HG03571 (cell line): Measurements from ENCODE around the gene ATP6V1F.

Source experiments
- ATAC-seq: cut with Tn5 transposase; IDR thresholded peaks from one replicate; pipeline ENCODE4 v1.9.1; 2021; ENCODE audit not compliant: unreplicated experiment

Gene ATP6V1F, protein sequence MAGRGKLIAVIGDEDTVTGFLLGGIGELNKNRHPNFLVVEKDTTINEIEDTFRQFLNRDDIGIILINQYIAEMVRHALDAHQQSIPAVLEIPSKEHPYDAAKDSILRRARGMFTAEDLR

DNA sequence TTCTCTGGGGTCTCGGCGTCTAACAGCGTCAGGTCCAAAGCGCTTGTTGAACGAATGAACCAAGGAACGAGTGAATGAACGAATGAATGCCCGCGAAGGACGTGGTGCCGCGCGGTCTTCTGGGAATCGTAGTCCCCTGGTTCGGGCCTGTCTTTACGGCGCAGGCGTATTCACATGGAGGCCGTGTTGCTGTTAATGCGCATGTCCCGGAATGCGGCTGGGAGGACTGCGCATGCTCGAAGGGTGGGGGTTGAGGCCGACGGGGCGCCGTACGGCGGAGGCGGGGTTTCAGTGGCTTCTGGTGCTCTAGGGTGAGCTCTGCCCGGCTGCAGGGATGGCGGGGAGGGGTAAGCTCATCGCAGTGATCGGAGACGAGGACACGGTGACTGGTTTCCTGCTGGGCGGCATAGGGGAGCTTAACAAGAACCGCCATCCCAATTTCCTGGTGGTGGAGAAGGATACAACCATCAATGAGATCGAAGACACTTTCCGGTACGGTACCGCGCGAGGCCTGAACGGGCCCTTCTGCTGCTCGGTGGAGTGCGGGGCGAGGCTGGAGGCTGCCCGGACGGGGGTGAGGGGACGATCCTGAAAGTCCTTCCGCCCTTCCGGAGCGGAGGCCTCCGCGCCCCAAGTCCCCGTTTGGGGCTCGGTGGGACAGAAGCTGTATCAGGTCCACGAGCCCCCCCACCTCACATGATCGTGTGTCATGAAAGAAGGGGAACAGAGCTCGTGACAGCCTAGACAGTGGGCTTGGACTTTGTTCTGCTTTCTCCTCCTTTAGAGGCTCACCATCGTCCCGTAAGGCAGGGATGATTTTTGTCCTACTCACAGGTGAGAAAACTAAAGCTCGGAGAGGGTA, at the start of gene ATP6V1F:
TSS of gene ATP6V1F (plus strand) at position 286 of the 862 bp plus-strand sequence. CDS start at position 335, 49 bp downstream.
- peak; percentile 77 for ATAC-seq

DNA sequence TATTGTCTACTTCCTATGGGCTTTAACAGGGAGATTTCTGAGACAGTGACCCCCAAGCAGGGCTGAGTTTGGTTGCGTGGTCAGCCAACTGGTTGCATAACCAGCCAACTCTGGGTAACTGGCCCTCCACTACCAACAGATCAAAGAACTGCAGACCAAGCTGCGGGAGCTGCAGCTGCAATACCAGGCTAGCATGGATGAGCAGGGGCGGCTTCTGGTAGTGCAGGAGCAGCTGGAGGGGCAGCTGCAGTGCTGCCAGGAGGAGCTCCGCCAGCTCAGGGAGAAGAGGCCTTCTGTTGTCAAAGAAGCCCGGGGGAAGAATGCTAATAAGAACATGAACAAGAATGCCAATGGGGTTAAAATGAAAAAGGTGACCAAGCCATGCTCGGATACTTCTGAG, 48.2 kb upstream of the ATP6V1F start:
- no peak for ATAC-seq

DNA sequence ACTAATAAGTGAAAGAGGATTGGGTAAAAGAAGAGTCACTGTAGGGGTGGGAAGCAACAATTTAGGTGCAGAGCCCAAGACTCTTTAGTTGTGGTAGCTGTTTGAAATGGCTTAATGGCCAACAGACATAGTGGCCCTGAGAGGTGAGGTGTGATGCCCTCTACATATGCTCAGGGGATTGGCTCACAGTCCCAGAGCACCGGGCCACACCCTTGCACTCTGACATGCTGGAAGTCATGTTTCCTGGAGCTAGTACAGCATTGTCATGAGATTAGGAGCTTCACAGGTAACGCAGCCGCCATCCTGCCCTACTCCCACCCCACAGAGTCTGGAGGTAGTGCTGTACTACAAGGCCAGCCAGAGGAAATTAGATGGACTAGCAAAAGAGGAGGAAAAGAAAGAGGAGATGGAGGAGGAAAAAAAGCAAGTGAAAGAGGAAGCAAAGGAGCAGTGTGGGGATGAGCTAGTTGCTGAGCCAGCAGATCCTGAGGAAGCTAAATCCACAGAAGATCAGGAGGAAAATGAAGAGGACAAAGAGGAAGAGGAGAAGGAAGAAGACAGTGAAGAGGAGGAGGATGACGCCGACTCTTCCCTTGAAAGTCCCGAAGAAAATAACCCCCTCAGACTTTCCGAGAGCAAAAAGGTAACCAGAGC, 47.2 kb upstream of the ATP6V1F start:
- ATAC-seq = no peak

DNA sequence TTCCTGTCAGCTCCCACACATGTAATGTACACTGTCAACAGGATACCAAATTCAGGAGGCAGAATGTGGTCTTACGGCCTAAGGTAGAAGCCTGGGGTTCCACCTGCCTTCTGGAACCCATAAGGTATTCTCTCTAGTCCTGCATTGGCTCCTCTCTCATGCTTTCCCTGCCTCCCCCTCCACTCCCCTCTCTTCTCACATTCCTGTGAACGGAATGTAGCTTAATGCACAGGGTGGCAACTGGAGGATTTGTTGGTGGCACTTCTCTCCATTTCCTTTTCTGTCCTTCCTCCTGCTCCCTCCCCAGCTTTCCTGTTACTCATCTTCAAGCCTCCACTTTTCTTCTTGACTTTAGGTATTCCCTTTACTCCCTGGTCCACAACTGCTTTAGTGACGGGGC, 44.0 kb upstream of the ATP6V1F start:
- no peak for ATAC-seq

DNA sequence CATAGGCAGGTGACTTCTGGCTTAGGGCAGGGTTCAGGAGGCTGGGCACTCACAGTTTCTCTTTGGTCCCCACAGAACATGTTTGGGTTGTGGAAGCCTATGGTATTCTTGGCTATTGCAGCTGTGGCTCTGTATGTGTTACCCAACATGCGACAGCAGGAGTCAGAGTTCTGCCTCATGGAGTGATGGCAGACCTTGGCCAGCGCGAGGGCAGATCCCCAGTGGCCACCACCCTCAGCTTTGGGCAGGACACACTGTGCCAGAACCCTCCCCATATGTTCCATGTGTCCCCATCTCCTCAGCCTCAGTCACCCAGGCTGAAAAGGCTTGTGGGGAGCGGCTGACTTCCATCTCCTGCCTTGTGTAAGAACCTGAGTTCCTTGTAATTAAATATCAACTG, 40.9 kb upstream of the ATP6V1F start:
- ATAC-seq = no peak

DNA sequence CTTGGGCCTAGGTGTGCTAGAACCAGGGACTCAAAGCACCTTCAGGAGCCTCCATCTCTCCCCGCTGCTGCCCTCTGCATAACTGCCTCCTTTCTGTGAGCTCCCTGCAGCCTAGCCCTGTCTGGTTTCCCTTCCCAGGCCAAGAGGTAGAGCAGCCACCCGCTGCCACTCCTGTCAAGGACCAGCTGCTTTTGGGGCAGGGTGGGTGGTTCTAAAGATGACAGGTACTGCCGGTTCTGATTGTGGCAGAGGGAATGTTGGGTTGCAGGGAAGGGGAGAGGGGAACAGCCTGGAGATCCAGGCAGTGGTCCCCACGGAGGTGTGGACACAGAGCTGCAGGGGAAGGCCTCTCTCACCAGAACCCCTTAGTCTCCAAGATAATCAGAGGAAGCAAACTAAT, 36.1 kb upstream of the ATP6V1F start:
- no peak for ATAC-seq

DNA sequence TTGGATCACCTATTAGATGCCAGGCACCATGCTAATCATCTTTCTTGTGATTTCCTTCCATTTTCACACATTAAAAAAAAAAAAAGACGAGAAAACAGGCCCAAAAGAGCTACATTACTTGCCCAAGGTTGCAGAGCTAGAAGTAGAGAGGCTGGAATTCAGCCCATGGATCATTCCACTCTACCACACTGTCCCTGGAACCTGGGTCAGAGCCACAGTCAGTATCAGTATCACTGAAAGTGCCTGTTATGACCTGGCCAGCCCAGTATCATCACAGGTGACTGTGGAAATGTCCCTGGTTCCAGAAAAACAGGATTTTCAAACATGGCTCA, 35.8 kb upstream of the ATP6V1F start:
- ATAC-seq = no peak

DNA sequence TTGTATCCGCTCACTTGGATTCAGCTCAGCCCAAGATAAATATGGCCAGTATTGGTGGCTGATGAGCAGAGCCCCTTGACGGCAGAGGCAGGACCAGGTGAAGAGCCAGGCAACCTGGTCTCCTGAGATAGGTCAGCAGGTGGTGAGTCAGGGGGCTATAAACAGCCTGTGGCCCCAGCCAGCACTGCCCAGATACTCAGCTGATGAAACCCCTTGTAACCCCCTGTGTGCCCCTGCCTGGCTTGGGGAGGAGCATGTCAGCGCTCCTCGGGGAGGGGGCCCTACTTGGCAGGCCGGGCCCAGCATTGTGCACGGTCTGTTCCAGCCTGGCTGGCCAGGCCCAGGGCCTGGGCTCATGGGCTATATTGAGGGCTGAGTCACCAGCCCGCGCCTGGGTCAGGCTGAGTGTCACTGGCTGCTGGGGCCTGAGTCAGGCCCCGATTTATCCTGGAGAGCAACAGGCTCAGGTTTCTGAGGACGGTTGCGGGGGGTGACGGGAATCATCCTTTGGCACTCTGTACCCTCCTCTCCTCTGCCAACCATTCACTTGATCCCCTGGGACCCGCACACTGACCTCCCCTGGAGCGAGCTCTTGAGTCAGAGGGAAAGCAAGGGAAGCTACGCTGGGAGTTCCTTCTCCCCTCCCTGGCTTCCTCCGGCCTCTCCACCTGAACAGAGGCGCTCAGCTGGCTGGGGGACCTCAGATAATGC, 35.3 kb upstream of the ATP6V1F start:
- ATAC-seq = no peak

DNA sequence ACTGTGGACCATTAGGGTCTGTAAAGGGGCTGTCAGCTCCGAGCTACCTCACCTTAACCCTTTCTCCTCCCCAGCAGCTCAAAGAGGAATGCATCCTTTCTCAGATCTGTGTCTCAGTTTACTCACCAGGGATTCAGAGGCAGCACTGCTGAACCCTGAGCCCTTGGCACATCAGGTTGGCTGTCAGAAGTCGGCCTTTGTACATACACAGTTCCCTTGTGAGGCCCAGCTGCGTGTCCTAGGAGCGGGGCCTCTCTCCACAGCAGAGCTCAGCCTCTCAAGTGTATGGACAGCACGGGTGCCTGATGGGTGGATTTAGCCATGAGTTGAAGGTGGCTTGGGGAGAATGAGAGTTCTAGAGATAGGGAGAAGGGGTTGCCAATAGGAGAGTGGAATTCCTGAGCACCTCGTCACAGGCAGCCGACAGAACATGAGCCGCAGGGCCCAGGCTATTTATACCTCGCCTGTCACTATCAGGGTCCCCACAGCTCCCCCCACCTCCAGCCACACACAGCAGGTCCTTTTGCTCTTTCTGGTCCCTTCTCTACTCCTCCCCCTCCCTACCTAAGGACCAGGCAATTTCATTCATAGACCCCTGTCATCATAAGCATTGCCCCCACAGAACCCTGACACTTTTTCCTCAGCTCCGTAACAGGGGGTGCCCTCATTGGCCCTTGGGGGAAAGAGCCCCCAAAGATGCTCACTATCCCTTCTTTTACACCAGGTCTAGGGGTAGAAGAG, 34.5 kb upstream of the ATP6V1F start:
- ATAC-seq = no peak

DNA sequence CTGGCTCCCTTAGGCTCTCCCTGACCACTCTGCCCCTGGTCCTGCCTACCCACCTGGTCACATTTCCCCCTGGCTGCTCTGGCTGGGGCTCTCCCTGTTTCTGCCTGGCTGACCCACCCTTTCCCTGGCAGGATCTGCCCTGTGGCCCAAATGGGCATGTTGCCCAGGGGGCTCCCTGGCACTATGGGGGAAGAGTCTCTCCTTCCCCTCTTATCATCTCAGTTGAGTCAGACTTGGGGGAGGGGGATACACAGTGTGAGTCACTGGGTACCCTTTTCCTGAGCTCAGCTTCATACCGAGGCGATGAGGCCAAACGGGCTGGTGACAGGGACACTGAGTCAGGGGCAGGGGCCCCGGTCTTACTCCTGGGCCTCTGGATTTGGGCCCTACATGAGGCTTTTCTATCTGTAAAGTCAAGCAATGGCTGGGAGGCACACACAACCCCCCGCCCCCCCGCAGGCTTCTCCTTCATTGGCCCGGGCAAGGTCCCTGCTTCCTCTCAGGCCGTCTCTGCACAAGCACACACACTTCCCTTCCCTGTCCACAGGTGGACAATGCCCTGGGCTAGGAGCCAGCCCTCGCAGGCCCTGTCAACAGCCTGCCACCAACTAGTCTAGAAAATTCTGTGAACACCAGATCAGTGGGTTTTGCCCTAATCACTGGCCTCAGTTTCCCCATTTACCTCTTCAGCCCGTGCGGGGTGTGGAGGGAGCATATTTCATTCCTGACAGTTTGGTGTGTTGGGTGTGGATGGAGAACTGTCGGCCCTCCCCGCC, 33.1 kb upstream of the ATP6V1F start:
- no peak for ATAC-seq

DNA sequence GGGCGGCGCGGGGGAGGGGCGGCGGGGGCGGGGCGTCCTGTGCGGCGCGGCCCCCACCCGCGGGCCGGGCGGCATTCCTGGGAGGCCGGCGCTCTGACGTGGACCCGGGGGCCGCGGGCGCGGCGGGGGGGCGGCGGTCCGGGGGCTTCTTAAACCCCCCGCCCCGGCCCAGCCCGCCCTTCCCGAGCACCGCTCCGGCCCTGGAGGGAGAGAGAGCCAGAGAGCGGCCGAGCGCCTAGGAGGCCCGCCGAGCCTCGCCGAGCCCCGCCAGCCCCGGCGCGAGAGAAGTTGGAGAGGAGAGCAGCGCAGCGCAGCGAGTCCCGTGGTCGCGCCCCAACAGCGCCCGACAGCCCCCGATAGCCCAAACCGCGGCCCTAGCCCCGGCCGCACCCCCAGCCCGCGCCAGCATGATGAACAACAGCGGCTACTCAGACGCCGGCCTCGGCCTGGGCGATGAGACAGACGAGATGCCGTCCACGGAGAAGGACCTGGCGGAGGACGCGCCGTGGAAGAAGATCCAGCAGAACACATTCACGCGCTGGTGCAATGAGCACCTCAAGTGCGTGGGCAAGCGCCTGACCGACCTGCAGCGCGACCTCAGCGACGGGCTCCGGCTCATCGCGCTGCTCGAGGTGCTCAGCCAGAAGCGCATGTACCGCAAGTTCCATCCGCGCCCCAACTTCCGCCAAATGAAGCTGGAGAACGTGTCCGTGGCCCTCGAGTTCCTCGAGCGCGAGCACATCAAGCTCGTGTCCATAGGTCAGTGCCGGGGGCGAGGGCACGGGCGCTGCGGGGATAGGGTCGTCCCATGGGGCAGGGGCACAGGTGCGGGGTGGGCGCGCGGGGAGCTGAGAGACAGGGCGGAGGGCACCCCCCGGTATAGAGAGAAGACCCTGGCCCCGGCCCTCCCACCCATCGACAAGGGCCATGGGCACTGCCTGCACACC, 32.2 kb upstream of the ATP6V1F start, which contains the start of gene FLNC:
TSS of gene FLNC (plus strand) at position 176 of the 947 bp plus-strand sequence. CDS start at position 408, 232 bp downstream.
- no peak for ATAC-seq

DNA sequence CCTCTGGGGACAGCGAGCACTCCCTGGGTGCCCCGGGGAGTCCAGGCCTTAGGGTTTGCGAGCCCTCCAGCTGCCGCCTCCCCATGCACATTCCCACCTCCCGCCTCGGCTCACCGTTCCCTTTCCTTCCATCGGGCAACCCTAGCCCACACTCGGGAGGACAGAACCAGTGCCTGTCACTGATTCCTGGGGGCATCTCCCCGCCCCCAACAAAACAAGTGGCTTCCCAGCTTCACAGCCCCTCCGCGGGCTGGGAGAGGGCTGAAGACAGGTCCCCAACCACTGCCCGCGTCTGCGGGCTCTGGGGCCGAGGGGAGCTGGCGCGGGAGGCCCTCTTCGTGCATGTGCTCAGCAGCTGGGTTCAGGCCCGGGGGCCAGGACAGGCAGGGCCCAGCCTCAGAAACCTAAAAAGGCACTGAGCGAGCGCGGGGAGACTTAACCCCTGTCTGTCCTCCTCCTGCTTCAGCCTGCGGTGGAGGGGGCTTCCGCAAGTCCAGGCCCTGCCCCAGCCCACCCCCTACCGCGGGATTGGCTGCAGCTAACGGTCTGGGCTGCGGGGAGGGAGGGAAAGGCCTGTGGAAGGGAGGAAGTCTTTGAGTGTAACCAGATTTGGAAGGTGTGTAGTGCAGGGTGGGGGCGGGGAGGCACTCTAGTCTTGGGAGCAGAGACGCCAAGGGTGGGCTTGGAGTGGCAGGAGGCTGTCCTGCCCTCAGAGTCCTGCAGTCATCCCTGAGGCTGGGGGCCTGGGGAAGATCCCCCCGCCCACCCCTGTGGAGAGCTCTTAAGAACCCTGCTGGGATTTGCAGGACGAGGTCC, 31.3 kb upstream of the ATP6V1F start:
- no peak for ATAC-seq

DNA sequence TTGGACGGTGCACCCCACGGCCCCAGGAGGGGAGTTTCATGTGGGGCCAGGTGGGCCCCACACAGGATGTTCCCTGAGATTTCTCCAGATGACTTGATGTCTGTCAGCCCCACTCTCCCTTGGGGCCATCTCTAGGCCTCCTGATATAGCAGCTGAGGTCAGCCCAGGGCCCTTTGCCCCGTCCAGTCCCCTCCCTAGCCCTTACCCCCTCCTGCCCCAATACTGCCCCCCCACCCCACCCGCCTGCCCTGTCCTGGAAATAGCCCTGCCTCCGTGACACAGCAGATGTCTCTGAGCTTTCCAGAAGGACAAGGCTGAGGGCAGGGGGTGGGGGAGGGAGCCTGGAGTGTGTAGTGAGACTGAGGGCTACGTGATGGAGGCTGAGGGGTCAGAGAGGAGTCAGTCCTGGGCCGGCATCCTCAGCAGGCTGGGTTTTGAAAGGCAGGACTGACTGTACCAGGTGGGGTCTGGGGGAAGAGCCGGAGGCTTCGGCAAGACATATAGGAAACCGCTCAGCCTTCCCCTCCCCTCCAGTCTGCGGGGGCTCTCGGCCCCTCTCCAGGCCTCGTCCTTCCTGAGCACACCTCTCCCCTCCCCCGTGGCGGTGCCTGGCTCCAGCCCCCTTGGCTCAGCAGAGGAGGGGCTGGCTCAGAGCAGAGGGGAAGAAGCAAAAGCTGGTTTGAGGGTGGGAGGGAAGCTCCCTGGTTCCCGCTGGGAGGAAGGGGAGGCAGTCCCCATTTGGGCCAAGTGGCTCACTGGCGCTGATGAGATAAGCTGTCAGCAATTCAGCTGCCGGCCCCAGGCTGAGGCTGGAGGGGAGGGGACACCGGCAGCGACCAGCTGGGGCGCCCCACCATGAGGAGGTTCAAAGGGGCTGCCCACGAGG, 30.4 kb upstream of the ATP6V1F start:
- ATAC-seq = no peak

DNA sequence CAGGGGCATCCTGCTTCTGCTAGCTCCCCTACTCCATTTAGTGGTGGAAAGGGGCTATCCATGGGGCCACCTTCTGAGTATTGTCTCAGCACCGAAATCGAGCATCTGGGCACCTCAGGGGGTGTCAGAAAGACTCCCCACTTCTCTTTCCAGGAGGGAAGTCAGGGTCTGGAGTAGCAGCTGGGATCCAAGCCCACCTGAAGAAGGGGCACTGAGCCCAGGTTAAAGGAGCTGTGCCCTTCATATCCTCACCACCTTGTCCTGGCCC, 29.8 kb upstream of the ATP6V1F start:
- ATAC-seq = no peak

DNA sequence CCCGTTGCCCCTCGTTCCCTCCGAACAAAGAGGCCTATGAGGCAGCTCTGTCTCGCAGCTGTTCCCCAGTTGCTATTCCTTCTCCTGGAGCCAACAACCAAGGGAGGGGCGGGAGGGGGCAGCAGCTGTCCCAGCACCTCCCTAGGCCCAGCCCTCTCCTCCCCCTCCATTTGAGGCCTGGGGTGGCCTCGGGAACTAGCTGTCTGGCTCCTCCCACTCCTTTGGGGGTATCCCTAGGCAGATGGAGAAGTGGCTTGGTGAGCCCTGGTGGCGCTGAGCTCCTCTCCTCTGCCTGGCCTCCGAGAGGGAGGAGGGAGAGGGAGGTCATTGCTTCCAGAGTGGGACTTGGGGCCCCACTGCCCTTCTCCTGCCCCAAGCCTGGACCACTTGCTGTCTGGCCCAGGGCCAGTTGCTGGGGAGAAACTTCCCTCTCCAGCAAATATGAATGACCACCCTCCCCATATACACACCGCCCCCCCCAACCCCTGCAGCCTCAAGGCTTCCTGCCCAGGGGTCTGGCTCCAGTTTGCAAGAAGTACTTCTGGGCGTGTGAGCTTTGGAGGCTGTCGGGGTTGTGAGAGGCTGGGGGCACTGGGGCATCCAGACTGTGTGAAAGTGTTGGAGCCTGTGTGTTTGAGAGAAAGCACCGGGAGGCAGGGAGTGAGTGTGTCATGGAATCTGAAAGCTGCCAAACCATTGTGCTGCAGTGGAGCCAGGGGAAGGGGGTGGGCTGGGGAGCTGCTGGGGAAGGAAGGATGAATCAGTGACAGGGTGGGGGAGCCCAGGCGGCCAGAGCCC, 29.3 kb upstream of the ATP6V1F start:
- no peak for ATAC-seq

DNA sequence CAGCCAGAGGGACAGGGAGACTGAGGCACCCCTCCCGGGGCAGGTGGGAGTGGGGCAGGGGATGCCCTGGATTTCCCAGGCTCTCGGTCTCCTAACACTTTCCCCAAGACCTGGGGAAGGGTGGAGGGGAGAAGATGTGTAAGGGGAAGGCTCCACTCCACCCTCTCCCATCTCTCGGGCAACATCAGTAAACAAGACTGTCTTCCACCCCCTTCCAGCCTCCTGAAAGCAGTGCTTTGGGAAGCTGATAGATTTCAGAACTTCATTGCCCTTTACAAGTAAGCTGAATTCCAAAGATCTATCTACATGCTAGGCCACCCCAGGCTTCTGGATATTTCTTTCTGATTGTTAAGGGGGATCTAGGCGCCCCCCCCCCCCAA, 28.7 kb upstream of the ATP6V1F start:
- no peak for ATAC-seq
